Erythroblast (primary cell): ENCODE results near the gene SPART.

ENCODE experiments used
- GATA1 ChIP-seq: IDR thresholded peaks from 2 replicates; pipeline ENCODE4 v1.6.1; 2011; ENCODE audit warnings: low read depth, mild to moderate bottlenecking, control low read depth, low read length, moderate library complexity
- POLR2A ChIP-seq: IDR thresholded peaks from 2 replicates; pipeline ENCODE4 v1.6.1; 2011; ENCODE audit warnings: mild to moderate bottlenecking, low read length

GRCh38 chr13:36323408-36323807 is 22.8 kb downstream of the SPART start:
- TF ChIP-seq POLR2A (no peak), GATA1 (no peak)
